ENCODE measurements around the gene XXYLT1. TPM values are rescaled to one million over a fixed set of nuclear protein-coding genes. Genes with fewer than 3 reads are reported as not detected.

XXYLT1 gene
- total and polyA plus RNA-seq, 9 of the 15 experiments (the other 6 are each of a cell fraction or from before 2014, with no cell fraction given), result 1.9 to 18.9 (median 15.0) TPM

- in situ Hi-C loops (cut with MboI), result no loop called here
- no peak overlapping the region for H2AFZ ChIP-seq (ENCODE audit: low read depth, low read length)
- no peak for TF ChIP-seq NCOA1 (IDR thresholded peaks at IDR 0.05; ENCODE audit: low read depth)
- no peak for TF ChIP-seq PREB (CRISPR knock-in tag; IDR thresholded peaks at IDR 0.05)
- TF ChIP-seq SUPT5H (IDR thresholded peaks at IDR 0.05), result no peak
- TF ChIP-seq TARDBP (IDR thresholded peaks at IDR 0.05), result no peak
- no peak for TF ChIP-seq HMBOX1 (IDR thresholded peaks at IDR 0.05)
- no peak for TF ChIP-seq RFX1 (IDR thresholded peaks at IDR 0.05)
- no peak for TF ChIP-seq PTBP1 (IDR thresholded peaks at IDR 0.05; ENCODE audit: low read depth, low read length)
- no peak for TF ChIP-seq ZNF324 (CRISPR knock-in tag; IDR thresholded peaks at IDR 0.05)
- no peak for TF ChIP-seq MXD1 (CRISPR knock-in tag; IDR thresholded peaks at IDR 0.05; ENCODE audit: borderline replicate concordance, poor library complexity, severe bottlenecking)
- no peak for TF ChIP-seq CREB5 (CRISPR knock-in tag; IDR thresholded peaks at IDR 0.05)
- no peak for TF ChIP-seq POLR2AphosphoS5 (IDR thresholded peaks at IDR 0.05; ENCODE audit: control insufficient read depth, insufficient read depth, low read depth, low read length)
- TF ChIP-seq HDGF (IDR thresholded peaks at IDR 0.05), result no peak
- TF ChIP-seq MXI1 (IDR thresholded peaks at IDR 0.05; ENCODE audit: low read depth, low read length), result no peak
- TF ChIP-seq PHB (CRISPR knock-in tag; IDR thresholded peaks at IDR 0.05), result no peak
- no peak for TF ChIP-seq TRIM28 (IDR thresholded peaks at IDR 0.05)
- no peak for TF ChIP-seq ZHX1 (conservative IDR thresholded peaks at IDR 0.05; ENCODE audit: low read length)
These were observed 194.8 kb downstream of the XXYLT1 start for GRCh38 chr3:195075941-195076875.

More at GRCh38 chr3:195075941-195076875, 194.8 kb downstream of the XXYLT1 start:
- Histone ChIP-seq H3K9me3 (replicated peaks; ENCODE audit: control insufficient read depth, insufficient read depth, low read depth, low read length) (no peaks in the 10 kb centered on the region), H3K9me1 (ENCODE audit: control insufficient read depth, insufficient read depth, low read length) (no peaks in the 10 kb centered on the region), H3K4me2 (ENCODE audit: insufficient read depth, low read length) (no peak overlapping the region), H3K4me3 (no peak overlapping the region), H3K4me1 (replicated peaks in 1 of 2; ENCODE audit: control insufficient read depth in 2 of 2, insufficient read depth in 2 of 2, low read length in 2 of 2) (peaks cover 0 to 33% of the 10 kb centered on the region in 2 experiments; a peak in 2 of 5 replicates), H3K79me2 (ENCODE audit: control insufficient read depth, insufficient read depth, low read length) (no peaks in the 10 kb centered on the region), H3K9ac (ENCODE audit: insufficient read depth in 1 of 2, low read depth in 2 of 2, low read length in 2 of 2) (peak overlapping the region in 1 of 2 experiments; percentile 35; a peak in 2 of 4 replicates), H4K20me1 (replicated peaks; ENCODE audit: control insufficient read depth, insufficient read depth, low read length) (no peaks in the 10 kb centered on the region; the same call in none of the 2 replicates), H3K27me3 (ENCODE audit: control insufficient read depth in 2 of 2, insufficient read depth in 2 of 2, low read length in 2 of 2) (no peaks in the 10 kb centered on the region), H3K36me3 (ENCODE audit: control insufficient read depth, insufficient read depth, low read length) (no peaks in the 10 kb centered on the region), H3K27ac (ENCODE audit: extremely low read depth, low read depth, low read length) (no peak overlapping the region)
- 73% methylated on average over 31 of the region's 35 CpGs for WGBS (ENCODE audit: insufficient coverage, low coverage, missing lambda C conversion rate)
- DNase-seq (ENCODE audit: extremely low read depth in 1 of 4, low spot score in 3 of 4) (no peak), FAIRE-seq (no peak), ATAC-seq (no peak)
- no TSS peak for BruUV-seq (replicated peaks)
- intact Hi-C loops (cut with micrococcal nuclease), result no loop called here
- ChIA-PET CTCF (ENCODE audit: low intra/inter-chr PET ratio) (interaction anchor here (0.6 kb wide), 1 partner anchor 69 kb away, joined by 3 read pairs; no protein-coding TSS in a partner anchor), POLR2A (no interaction called here)

Data from K562 (cell line).